HTERT RPE-1 (cell line): Measurements from ENCODE around the gene KRT10.

Experiments used
- in situ Hi-C: fragments of 300-500 bp; cut with MboI; formaldehyde crosslinking; loops from 4 replicates; pipeline ENCODE4 v1.14.3; 2020; ENCODE audit warnings: low sequenced_read_pairs

The KRT10 gene

DNA sequence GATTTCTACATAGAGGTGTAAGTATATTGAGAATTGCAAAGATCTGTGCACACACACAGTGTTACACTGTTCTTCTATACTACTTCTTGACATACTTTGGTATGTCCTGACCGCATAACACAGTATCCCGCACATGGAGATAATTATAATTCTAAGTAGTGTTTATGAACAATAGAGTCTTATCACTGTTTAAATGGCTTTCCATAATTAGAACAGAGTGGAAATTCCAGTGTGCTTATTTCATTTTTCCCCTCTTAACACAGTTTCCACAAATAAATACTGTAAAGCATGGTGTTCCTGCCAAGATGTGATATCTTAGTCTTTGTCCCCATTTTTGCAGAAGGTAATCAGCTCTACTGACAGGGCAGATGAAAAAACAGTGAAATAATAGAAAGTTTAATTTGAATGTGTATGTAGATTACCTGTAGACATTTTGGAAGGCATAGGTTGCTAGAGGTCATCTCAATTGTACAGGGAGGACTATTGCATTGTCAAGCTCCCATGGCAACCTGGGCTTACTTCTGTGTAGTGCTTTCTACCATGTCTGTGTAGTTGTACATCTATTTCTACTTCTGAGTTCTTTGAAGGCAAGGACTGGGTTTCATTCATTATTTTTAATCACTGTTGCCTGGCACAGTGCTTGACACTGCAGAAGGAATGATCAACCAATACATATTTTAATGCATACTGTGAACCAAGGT lies 12.5 kb downstream of the KRT10 start:
- in situ Hi-C loops: no loop called here

GRCh38 chr17:40806131-40806530 lies 16.3 kb downstream of the KRT10 start:
- in situ Hi-C loops: no loop called here

- in situ Hi-C loops: no loop called here
These were observed 18.8 kb downstream of the KRT10 start for GRCh38 chr17:40803617-40804082.

DNA sequence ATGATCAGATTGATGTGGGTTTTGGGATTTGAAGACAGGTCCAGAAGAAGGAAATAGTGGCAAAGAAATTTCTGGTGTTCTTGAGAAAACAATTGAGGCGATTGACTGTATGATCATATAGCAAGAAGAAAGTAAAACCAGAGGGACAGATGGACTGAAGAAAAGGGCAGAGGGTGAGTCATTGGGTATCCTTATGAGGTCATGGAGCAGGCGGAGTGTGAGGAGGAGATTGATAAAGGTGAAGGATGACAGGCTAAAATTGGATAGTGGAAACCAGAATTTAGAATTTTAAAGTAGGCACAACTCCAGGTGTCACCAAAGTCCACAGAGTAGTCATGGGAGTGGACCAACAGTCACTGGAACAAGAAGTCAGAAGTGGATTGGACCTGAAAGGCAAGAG lies 21.3 kb downstream of the KRT10 start:
- in situ Hi-C loops: no loop called here

- in situ Hi-C loops: no loop called here
These were observed 22.0 kb downstream of the KRT10 start for GRCh38 chr17:40800381-40800780.

DNA sequence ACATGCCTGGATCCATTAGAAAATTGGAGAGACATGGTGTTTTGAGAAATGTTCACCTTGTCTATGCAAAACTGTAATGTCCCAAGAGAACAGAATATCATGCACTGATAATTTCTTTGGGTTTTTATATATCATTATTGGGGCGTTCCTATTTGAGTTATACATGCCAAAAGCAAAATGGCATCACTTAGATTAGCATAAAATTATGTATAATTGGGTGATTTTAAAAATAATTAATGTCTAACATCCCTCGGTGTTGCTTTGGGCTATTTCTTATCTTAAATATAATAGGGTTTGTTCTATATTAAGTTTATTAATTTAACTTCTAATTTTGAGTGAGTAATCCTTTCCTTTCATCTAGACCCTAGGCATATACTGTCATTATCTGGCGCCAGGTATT lies 22.6 kb downstream of the KRT10 start, which contains the start of gene KRT28:
KRT28 (minus strand) TSS at position 101 of the 400 bp plus-strand sequence; CDS start at position 35, 66 bp downstream.
- in situ Hi-C loops: no loop called here

DNA sequence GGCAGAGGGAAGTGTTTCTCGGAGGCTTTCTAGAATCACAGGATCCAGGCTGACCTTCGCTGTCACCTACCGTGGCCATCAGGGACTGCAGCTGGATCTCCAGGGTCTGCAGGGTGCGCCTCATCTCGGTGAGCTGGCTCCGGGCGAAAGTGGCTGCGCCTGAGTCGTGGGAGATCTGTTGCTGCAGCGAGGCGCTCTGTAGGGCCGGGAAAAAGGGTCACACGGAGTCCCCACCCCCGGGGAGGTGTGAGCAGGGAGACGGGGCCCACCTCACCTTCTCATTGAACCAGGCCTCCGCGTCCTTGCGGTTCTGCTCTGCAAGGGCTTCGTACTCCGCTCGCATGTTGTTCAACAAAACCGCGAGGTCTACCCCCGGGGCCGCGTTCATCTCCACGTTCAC lies 25.6 kb downstream of the KRT10 start:
- in situ Hi-C loops: no loop called here

GRCh38 chr17:40795019-40795667 lies 27.3 kb downstream of the KRT10 start:
- in situ Hi-C loops: no loop called here

DNA sequence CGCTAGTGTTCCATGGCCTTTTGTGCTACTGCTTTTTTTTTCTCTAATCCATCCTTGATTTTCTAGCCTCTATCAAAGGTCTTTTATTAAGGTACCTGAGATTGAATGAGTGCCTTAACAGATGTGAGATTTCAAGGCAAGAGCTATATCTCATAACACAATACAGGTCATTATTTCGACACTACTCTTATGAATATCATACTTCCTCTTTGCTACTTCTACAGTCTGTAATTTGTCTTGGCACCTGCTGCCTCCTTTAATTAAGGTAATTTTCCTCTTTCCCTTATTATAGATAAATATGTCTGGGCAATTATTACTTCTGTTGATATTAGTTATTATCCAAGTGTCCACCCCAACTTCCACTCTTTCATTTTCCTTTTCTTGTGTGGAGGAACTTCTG lies 27.9 kb downstream of the KRT10 start:
- in situ Hi-C loops: no loop called here

- in situ Hi-C loops: no loop called here
These were observed 28.6 kb downstream of the KRT10 start for GRCh38 chr17:40793832-40794231.

GRCh38 chr17:40791787-40792436 lies 30.5 kb downstream of the KRT10 start:
- in situ Hi-C loops: no loop called here

- in situ Hi-C loops: no loop called here
These were observed 31.3 kb downstream of the KRT10 start for GRCh38 chr17:40791111-40791510.

- in situ Hi-C loops: no loop called here
These were observed 40.0 kb downstream of the KRT10 start, which contains the start of gene KRT27 for GRCh38 chr17:40782450-40782849. Gene KRT27, minus strand, starts transcription at chr17:40782550. Its CDS starts 57 bp downstream, at chr17:40782493.

DNA sequence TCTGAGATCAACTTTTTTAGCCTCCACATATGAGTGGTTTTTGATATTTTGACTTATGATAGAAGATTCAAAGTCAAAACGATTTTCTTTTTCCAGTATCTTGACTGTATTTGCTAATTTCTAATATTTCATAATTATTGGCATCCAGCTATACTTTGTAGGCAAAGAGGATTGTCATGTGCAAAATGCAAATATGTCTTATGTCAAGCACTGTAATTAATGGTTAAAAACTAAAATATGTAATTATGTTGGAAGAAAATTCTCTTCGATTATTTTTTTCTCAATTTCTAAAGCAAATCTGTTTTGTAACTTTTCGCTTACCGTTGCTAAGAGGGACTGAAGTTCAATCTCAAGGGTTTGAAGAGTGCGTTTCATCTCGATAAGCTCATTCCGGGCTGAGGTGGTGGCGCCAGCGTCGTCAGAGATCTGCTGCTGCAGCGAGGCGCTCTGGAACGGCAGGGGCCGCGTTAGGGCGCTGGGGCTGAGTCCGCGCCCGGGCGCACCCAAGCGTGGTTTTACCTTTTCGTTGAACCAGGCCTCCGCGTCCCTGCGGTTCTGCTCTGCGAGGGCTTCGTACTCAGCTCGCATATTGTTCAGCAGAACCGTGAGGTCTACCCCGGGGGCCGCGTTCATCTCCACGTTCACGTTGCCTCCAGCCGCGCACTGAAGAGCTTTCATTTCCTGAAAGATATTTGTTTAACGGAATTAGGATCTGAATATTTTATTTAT lies 43.1 kb downstream of the KRT10 start:
- in situ Hi-C loops: no loop called here

GRCh38 chr17:40778461-40778860 lies 44.0 kb downstream of the KRT10 start:
- in situ Hi-C loops: no loop called here

GRCh38 chr17:40777971-40778370 lies 44.4 kb downstream of the KRT10 start:
- in situ Hi-C loops: no loop called here

DNA sequence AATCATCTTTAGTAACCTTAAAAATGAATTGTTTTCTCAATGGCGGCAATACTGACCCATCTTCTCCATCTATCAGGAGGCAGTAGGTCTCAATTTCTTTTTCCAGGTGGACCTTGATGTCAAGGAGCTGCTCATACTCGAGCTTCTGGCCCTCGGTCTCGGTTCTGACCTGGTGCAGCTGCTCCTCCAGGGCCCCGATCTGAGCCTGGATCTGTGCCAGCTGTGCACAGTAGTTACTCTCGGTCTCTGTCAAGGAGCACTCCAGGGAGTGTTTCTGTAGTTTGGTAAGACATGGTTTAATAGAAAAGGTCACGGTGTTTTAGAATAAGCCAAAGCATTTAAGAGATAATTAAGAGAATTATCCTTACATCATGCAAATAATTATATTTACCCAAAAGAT lies 45.0 kb downstream of the KRT10 start:
- in situ Hi-C loops: no loop called here

GRCh38 chr17:40775945-40776344 lies 46.5 kb downstream of the KRT10 start:
- in situ Hi-C loops: no loop called here

- in situ Hi-C loops: no loop called here
These were observed 50.3 kb downstream of the KRT10 start, which contains the start of gene KRT26 for GRCh38 chr17:40772101-40772500. Gene KRT26, minus strand, starts transcription at chr17:40772201. Its CDS starts 88 bp downstream, at chr17:40772113.
